CD4-positive, alpha-beta T cell treated with Interleukin-21 for 1 hour (primary cell): ENCODE results near the gene LSG1.
A peak's percentile ranks its signal among the peaks of the same experiment; 100 is the strongest.

Experiments used
- DNase-seq: peaks from one replicate; pipeline ENCODE4 v3.0.0-alpha.2; 2020

The LSG1 gene

GRCh38 chr3:194686816-194687637 is 15.0 kb upstream of the LSG1 start:
- DNase-seq: peak; percentile 22

- no peak for DNase-seq
These were observed 14.4 kb upstream of the LSG1 start for GRCh38 chr3:194686414-194686815.

- DNase-seq: peak; percentile 87
These were observed 13.9 kb upstream of the LSG1 start, which contains the start of gene FAM43A for GRCh38 chr3:194685718-194686413. Gene FAM43A (plus strand): TSS chr3:194685883. CDS start chr3:194686827, 944 bp downstream.

DNA sequence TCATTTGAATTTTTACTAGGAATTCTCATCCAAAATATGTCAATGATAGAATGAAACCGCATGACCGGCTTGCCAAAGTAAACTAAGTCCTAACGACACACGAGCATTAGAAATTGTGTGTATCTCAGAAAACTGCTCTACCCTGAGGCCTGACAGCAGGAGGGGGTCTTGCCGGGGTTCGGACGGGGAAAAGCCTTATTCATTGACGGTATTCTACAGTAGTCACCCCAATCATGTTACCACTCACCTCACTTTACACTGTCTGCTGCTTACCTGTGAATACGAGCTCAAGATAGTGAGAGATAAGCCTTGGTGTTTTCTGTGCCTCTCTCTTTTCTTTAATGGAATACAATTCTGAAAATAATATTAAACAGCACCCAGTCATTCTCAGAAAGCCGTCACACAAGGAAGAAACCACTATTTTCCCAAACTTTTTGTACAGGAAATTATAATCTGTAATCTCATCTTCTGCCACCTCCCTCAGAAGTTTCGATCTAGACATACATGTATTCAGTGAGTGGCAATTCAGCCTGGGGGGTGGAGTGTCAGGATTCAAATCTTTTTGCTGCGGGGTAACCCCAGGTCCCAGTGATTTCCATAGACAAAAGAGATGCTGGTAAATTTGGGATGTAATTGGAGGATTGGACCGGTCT is 13.2 kb upstream of the LSG1 start:
- no peak for DNase-seq

GRCh38 chr3:194683380-194683779 is 11.4 kb upstream of the LSG1 start:
- no peak for DNase-seq

- DNase-seq: peak; percentile 79
These were observed 10.8 kb upstream of the LSG1 start for GRCh38 chr3:194682694-194683310.

- DNase-seq: no peak
These were observed 10.2 kb upstream of the LSG1 start for GRCh38 chr3:194682189-194682693.

- no peak for DNase-seq
These were observed 9.1 kb upstream of the LSG1 start for GRCh38 chr3:194680888-194681615.

- no peak for DNase-seq
These were observed 4.5 kb upstream of the LSG1 start for GRCh38 chr3:194676471-194676870.

- DNase-seq: no peak
These were observed 3.7 kb upstream of the LSG1 start for GRCh38 chr3:194675680-194676079.

GRCh38 chr3:194675081-194675640 is 3.2 kb upstream of the LSG1 start:
- no peak for DNase-seq

DNA sequence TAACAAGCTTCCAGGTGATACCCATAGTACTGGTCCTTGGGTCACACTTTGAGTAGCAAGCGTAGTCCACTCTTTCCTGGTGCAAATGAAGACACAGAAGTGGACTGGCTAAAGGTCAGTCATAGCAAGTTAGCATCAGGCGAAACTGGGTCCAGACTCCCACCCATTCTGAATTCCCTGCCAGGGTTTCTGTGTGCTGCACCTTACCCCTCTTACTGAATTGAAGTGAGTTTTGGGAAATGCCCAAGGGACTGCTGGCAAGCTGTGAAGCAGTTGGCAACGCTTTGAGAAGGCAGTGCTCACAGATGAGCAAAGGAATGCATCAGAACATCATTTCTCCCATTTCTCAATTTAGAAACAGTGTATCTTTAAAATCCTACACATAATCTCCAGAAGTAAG is 1.8 kb upstream of the LSG1 start:
- no peak for DNase-seq

DNA sequence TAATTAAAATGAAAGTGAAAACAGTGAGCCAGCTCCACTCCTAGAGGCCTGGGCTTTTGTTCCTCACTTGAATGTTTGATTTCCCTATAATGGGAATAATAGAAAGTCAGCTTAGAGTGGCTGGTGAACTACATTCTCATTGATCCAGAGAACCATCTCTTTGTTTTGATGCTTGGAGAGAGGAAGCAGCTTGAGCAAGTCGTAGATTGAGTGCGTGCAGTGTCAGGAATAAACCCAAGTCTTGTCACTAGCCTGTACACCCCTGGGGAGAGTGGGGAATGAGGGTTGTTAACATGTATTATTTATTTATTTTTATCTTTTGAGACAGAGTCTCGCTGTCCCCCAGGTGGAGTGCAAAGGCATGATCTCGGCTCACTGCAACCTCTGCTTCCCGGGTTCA is 885 bp upstream of the LSG1 start:
- DNase-seq: no peak

DNA sequence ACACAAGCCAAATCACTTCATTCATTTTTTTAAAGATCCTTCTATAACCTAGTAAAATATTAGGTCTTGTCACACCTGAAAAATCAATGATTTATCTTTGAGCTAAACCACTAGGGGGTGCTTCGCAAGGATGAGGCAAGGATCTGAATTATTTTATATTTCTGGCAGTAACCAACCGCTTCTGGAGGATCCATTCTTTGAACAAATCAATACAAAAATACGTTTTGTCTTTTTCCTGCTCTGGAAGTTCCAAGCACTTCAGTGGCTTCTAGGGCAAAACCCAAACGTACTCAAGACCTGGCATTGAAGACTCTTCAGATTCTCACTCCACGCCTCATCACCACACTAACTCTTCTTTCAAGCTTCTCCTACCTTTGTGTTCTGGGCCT is 486 bp downstream of the LSG1 start:
- peak; percentile 70 for DNase-seq

DNA sequence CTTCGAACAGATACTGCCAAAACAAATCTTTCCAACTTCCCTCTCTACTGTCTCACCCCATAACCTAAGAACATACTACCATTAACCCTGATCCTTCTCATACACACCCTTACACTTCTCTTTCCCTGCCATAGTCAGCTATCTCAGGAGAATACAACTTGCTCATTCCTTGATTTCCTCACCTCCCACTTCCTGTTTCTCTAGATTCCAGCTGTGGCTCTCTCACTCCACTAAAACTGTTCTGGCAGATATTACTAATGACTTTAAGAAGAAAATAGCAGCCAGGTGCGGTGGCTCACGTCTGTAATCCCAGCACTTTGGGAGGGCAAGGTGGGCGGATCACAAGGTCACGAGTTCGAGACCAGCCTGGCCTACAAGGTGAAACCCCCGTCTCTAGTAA is 4.6 kb downstream of the LSG1 start:
- DNase-seq: no peak

GRCh38 chr3:194664857-194665256 is 7.1 kb downstream of the LSG1 start:
- no peak for DNase-seq

DNA sequence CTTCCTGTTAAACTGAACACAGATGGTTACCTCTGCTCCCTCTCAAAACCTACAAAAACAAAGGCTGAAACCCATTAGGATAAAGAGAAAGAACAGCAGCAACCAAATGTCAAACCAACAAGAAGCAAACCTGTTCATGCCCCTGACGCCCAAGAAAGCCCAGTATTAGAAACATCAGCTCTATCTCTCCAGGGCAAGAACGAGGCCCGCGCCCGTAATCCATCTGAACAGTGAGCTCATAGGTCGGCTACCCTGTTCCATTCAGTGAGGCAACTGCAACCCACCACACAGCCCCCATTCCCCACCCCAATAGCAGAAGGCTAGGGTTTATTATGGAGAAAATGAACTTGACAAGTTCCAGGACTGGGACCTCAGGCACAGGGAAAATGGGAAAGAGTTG is 10.0 kb downstream of the LSG1 start:
- DNase-seq: no peak

GRCh38 chr3:194661374-194661773 is 10.6 kb downstream of the LSG1 start:
- DNase-seq: no peak

GRCh38 chr3:194659778-194660177 is 12.2 kb downstream of the LSG1 start:
- DNase-seq: no peak

DNA sequence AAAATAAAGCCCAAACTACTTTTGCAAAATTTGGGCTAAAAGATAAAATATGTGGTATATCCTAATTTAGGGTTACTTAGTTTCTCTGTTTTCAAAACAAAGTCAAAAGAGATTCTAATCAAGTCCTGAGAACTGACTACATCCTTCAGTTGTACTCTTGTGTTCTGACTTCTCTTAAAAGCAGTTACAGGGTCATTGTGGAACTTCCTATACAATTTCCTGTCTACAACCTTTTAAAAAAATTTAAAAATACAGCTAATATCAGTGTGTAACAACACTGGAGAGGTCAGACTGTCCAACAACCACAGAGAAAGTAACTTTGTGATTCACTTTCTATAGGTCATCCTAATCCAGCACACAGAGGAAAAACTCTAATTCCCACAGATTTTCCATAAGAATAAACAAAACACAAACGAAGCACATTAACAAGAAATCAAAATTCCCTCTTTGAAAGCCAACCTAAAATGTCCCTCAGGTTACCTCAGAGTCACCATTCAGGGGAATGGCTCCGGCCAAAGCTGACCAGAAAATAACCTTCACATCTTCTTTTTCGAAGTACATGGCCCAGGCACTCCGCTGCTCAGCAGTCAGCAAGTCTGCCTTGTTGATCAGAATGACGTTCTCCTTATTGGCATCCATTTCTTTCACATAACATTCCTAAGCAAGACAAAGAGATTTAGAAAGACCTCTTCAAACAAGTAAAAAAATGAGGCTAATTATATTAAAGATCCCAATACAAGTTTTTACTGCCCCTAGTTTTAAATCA is 13.3 kb downstream of the LSG1 start:
- no peak for DNase-seq

GRCh38 chr3:194657439-194657838 is 14.6 kb downstream of the LSG1 start:
- DNase-seq: no peak
